H1 (cell line): Measurements from ENCODE around the gene PAQR7. TPM values are rescaled to one million over a fixed set of nuclear protein-coding genes. Genes with fewer than 3 reads are reported as not detected.

Experiments
- CTCF ChIA-PET: fragments of 300-600 bp; sonication (Branson Sonifier 250); formaldehyde crosslinking; loops from one replicate; lab custom pipeline; 2021; ENCODE audit not compliant: partially characterized antibody; lab: Charles Lee
- POLR2A ChIA-PET: fragments of 300-600 bp; sonication (Branson Sonifier 250); formaldehyde crosslinking; loops from one replicate; lab custom pipeline; 2021; ENCODE audit warnings: inconsistent platforms; ENCODE audit not compliant: partially characterized antibody; lab: Charles Lee
- DNase-seq, 2 experiments: peaks; one replicate each; pipeline versions ENCODE4 v3.0.0 to v3.0.0-alpha.2; 2010 to 2022; ENCODE audit warnings: low spot score in 2 of 2, low read depth in 1 of 2, mixed read lengths in 1 of 2
- FAIRE-seq: peaks from 2 replicates; lab custom pipeline; 2011; peaks lifted over from hg19 to GRCh38; lab: Jason Lieb, UNC
- H2AFZ ChIP-seq: 2 replicates; pipeline ENCODE4 v1.8.1; 2012; ENCODE audit warnings: low read length, inconsistent platforms
- H2AK5ac ChIP-seq: 2 replicates; pipeline ENCODE4 v1.6.1; 2013; ENCODE audit warnings: low read depth, low read length
- H2BK120ac ChIP-seq: replicated peaks from 2 replicates; pipeline ENCODE3; 2013; ENCODE audit warnings: low read depth, low read length, inconsistent platforms
- H2BK12ac ChIP-seq: 2 replicates; pipeline ENCODE4 v1.6.1; 2013; ENCODE audit warnings: low read depth, low read length
- H2BK15ac ChIP-seq: 2 replicates; pipeline ENCODE4 v1.6.1; 2013; ENCODE audit warnings: low read length
- H2BK20ac ChIP-seq: 2 replicates; pipeline ENCODE4 v1.6.1; 2013; ENCODE audit warnings: low read length
- H2BK5ac ChIP-seq: 2 replicates; pipeline ENCODE4 v1.6.1; 2013; ENCODE audit warnings: low read depth, low read length
- H3K14ac ChIP-seq: 2 replicates; pipeline ENCODE4 v1.6.1; 2013; ENCODE audit warnings: inconsistent platforms; ENCODE audit not compliant: insufficient read length
- H3K18ac ChIP-seq: 2 replicates; pipeline ENCODE4 v1.6.1; 2013; ENCODE audit warnings: low read length; ENCODE audit errors: extremely low read depth
- H3K23ac ChIP-seq: 2 replicates; pipeline ENCODE4 v1.6.1; 2013; ENCODE audit warnings: inconsistent platforms; ENCODE audit not compliant: insufficient read length
- H3K23me2 ChIP-seq: 2 replicates; pipeline ENCODE4 v1.6.1; 2013; ENCODE audit warnings: low read depth, low read length
- H3K27ac ChIP-seq: 2 replicates; pipeline ENCODE4 v1.6.1; 2011; ENCODE audit warnings: low read depth, low read length, inconsistent platforms
- H3K27me3 ChIP-seq, 4 experiments: replicated peaks in 1 of 4; 1 replicate in 1 of 4; 2 replicates in 3 of 4; pipeline versions ENCODE4 v1.6.1 to v1.8.1; 2011 to 2013; ENCODE audit warnings: low read length in 3 of 4, mild to moderate bottlenecking in 3 of 4, inconsistent platforms in 2 of 4, mixed read lengths in 2 of 4, moderate library complexity in 1 of 4; ENCODE audit not compliant: control insufficient read depth in 3 of 4, insufficient read depth in 3 of 4; ENCODE audit errors: extremely low read depth in 1 of 4
- H3K36me3 ChIP-seq, 4 experiments: 2 replicates each; pipeline versions ENCODE4 v1.6.1 to v1.8.1; 2011 to 2013; ENCODE audit warnings: mild to moderate bottlenecking in 4 of 4, low read length in 3 of 4, moderate library complexity in 2 of 4, control low read depth in 1 of 4, inconsistent platforms in 1 of 4; ENCODE audit not compliant: insufficient read depth in 4 of 4, control insufficient read depth in 2 of 4
- H3K4ac ChIP-seq: replicated peaks from 2 replicates; pipeline ENCODE3; 2013; ENCODE audit warnings: low read length, low read depth, mixed read lengths, inconsistent platforms; ENCODE audit not compliant: insufficient read length
- H3K4me1 ChIP-seq, 4 experiments: replicated peaks in 1 of 4; 1 replicate in 1 of 4; 2 replicates in 3 of 4; pipeline versions ENCODE4 v1.6.1 to v1.8.1; 2011 to 2013; ENCODE audit warnings: low read length in 3 of 4, inconsistent platforms in 2 of 4, mixed read lengths in 1 of 4; ENCODE audit not compliant: insufficient read depth in 4 of 4, control insufficient read depth in 3 of 4
- H3K4me2 ChIP-seq, 2 experiments: 2 replicates each; pipeline versions ENCODE4 v1.6.1 to v1.8.1; 2011 to 2013; ENCODE audit warnings: low read depth in 2 of 2, low read length in 2 of 2, control low read depth in 1 of 2, inconsistent platforms in 1 of 2, mild to moderate bottlenecking in 1 of 2; ENCODE audit not compliant: insufficient read depth in 1 of 2
- H3K4me3 ChIP-seq, 4 experiments: fragments of 200-600, 300-600 bp in 1 of 4; sonication (generic), shearing (Covaris generic), sonication (Bioruptor Twin) in 1 of 4; 2 replicates each; pipeline versions ENCODE4 v1.5.1 to v1.8.1; 2011 to 2016; ENCODE audit warnings: low read length in 4 of 4, low read depth in 3 of 4, control low read depth in 2 of 4, inconsistent platforms in 2 of 4, mild to moderate bottlenecking in 2 of 4, mixed read lengths in 1 of 4, moderate library complexity in 1 of 4; ENCODE audit not compliant: insufficient read depth in 2 of 4; ENCODE audit errors: extremely low read depth in 1 of 4
- H3K56ac ChIP-seq: replicated peaks from 2 replicates; pipeline ENCODE3; 2013; ENCODE audit warnings: low read depth, mild to moderate bottlenecking, mixed read lengths, low read length, inconsistent platforms; ENCODE audit not compliant: insufficient read length
- H3K79me1 ChIP-seq: 2 replicates; pipeline ENCODE4 v1.6.1; 2013; ENCODE audit warnings: low read depth, low read length, control low read depth
- H3K79me2 ChIP-seq, 2 experiments: 2 replicates each; pipeline versions ENCODE4 v1.6.1 to v1.8.1; 2012 to 2013; ENCODE audit warnings: low read length in 2 of 2, mild to moderate bottlenecking in 2 of 2, inconsistent platforms in 1 of 2; ENCODE audit not compliant: insufficient read depth in 2 of 2, control insufficient read depth in 1 of 2
- H3K9ac ChIP-seq, 4 experiments: replicated peaks in 1 of 4; 1 replicate in 1 of 4; 2 replicates in 3 of 4; pipeline versions ENCODE4 v1.6.1 to v1.8.1; 2011 to 2013; ENCODE audit warnings: low read depth in 3 of 4, low read length in 3 of 4, control low read depth in 2 of 4, mild to moderate bottlenecking in 2 of 4, moderate library complexity in 2 of 4, inconsistent platforms in 1 of 4; ENCODE audit errors: extremely low read depth in 1 of 4
- H3K9me3 ChIP-seq, 2 experiments: 2 replicates each; pipeline versions ENCODE4 v1.6.1 to v1.8.1; 2012 to 2013; ENCODE audit warnings: mild to moderate bottlenecking in 2 of 2, moderate library complexity in 2 of 2, control low read depth in 1 of 2, inconsistent platforms in 1 of 2, low read depth in 1 of 2, low read length in 1 of 2, mixed read lengths in 1 of 2; ENCODE audit not compliant: insufficient read depth in 2 of 2
- H4K20me1 ChIP-seq, 2 experiments: replicated peaks in 1 of 2; 2 replicates each; pipeline versions ENCODE3 to v1.8.1; 2011 to 2013; ENCODE audit warnings: inconsistent platforms in 2 of 2, low read length in 2 of 2, mild to moderate bottlenecking in 1 of 2; ENCODE audit not compliant: insufficient read depth in 2 of 2, control insufficient read depth in 1 of 2
- H4K5ac ChIP-seq: 2 replicates; pipeline ENCODE4 v1.6.1; 2013; ENCODE audit warnings: low read length, low read depth, mixed read lengths, inconsistent platforms; ENCODE audit not compliant: insufficient read length
- H4K8ac ChIP-seq: 2 replicates; pipeline ENCODE4 v1.8.0; 2013; ENCODE audit warnings: mild to moderate bottlenecking, moderate library complexity, low read length, inconsistent platforms; ENCODE audit not compliant: insufficient read depth; ENCODE audit errors: extremely low read depth
- H4K91ac ChIP-seq: replicated peaks from 2 replicates; pipeline ENCODE3; 2013; ENCODE audit warnings: low read length, mixed read lengths, inconsistent platforms; ENCODE audit not compliant: insufficient read length
- ASH2L ChIP-seq: fragments of 200-600, 300-600 bp; sonication (generic); IDR thresholded peaks from one replicate; pipeline ENCODE4 v1.7.1; 2017; ENCODE audit warnings: low read length
- ATF3 ChIP-seq: IDR thresholded peaks from 2 replicates; pipeline ENCODE4 v1.6.1; 2011; ENCODE audit warnings: low read depth, mild to moderate bottlenecking, low read length; ENCODE audit not compliant: insufficient read depth
- CBX5 ChIP-seq: fragments of 300-800, 300-1000 bp; sonication (generic); IDR thresholded peaks from 2 replicates; pipeline ENCODE4 v1.7.1; 2016; ENCODE audit warnings: antibody characterized with exemption, low read length, low read depth
- CHD1 ChIP-seq: IDR thresholded peaks from 2 replicates; pipeline ENCODE4 v1.6.1; 2012; ENCODE audit warnings: low read depth, low read length, improper control_type of control experiment
- GABPA ChIP-seq: IDR thresholded peaks from 2 replicates; pipeline ENCODE4 v1.6.1; 2011; ENCODE audit warnings: mild to moderate bottlenecking, low read length, moderate library complexity, borderline replicate concordance; ENCODE audit not compliant: insufficient read depth
- KDM1A ChIP-seq: fragments of 200-600, 300-600 bp; sonication (generic); IDR thresholded peaks from 2 replicates; pipeline ENCODE4 v1.7.1; 2016; ENCODE audit warnings: mild to moderate bottlenecking, low read length, borderline replicate concordance
- RNF2 ChIP-seq: fragments of 200-900, 300-1000 bp; sonication (generic); IDR thresholded peaks from 2 replicates; pipeline ENCODE4 v1.7.1; 2016; ENCODE audit warnings: borderline replicate concordance, low read depth, mild to moderate bottlenecking, antibody characterized with exemption, low read length; ENCODE audit not compliant: poor library complexity, severe bottlenecking; ENCODE audit errors: missing control alignments
- SP4 ChIP-seq: IDR thresholded peaks from 2 replicates; pipeline ENCODE4 v1.6.1; 2012; ENCODE audit warnings: low read length, inconsistent platforms
- WGBS, 2 experiments: shearing (Covaris generic) in 1 of 2; methylation state at CpG; one replicate each; pipeline versions ENCODE4 v1.1.6 to v1.1.7; 2013 to 2015; ENCODE audit warnings: low lambda C conversion rate in 2 of 2, mixed read lengths in 2 of 2, inconsistent platforms in 1 of 2, low coverage in 1 of 2, missing lambda C conversion rate in 1 of 2; ENCODE audit not compliant: insufficient replicate concordance in 2 of 2, insufficient coverage in 1 of 2, insufficient read length in 1 of 2; ENCODE audit errors: extremely low coverage in 1 of 2, missing lambda C conversion rate in 1 of 2; 5-methylcytosine and 5-hydroxymethylcytosine counted together
- polyA plus RNA-seq, 7 experiments: library from polyadenylated mRNA; depleted of rRNA in 3 of 7; stranded (reverse) in 5 of 7; unstranded in 2 of 7; fragments of >200 nt in 5 of 7; fragments of 200-250 nt in 2 of 7; gene quantifications; 1 replicate in 5 of 7; 2 replicates in 1 of 7; 4 replicates in 1 of 7; pipeline versions ENCODE4 v1.2.1 to v1.2.3, GENCODE V29; 2011 to 2013; ENCODE audit warnings: missing spikeins in 2 of 7, mixed read lengths in 2 of 7
- total RNA-seq: library from RNA; stranded (reverse); fragmentation: NEBNext Ultra II Directional; extraction: Animal tissue kit (Norgen Biotek cat#: 25700); gene quantifications from 2 replicates; pipeline ENCODE4 v1.2.1, GENCODE V29; 2021

Gene PAQR7
- total and polyA plus RNA-seq, 2 of the 8 experiments (the other 6 are each of a cell fraction or from before 2014, with no cell fraction given): 7.3 to 7.4 TPM

- Histone ChIP-seq H3K79me2 (peaks cover 11 to 29% of the 10 kb centered on the region in 2 experiments), H2BK20ac (no peak overlapping the region), H3K14ac (no peak overlapping the region), H4K5ac (no peak overlapping the region), H3K56ac (no peak overlapping the region), H2BK15ac (no peak overlapping the region), H3K4me2 (no peak overlapping the region), H3K9ac (no peak overlapping the region), H2BK12ac (no peak overlapping the region), H3K27me3 (no peaks in the 10 kb centered on the region), H4K91ac (no peak overlapping the region), H3K79me1 (0 out of 2 replicates have a peak, but pooled peaks cover 3% of the 10 kb centered on the region), H3K4me1 (peaks cover 0 to 6% (median 0%) of the 10 kb centered on the region in 4 experiments; a peak in 2 of 7 replicates), H3K23ac (no peak overlapping the region), H2BK5ac (no peak overlapping the region)
- 91% methylated on average over 6 of the region's 6 CpGs; no CpG with 5 or more reads in 1 of the 2 experiments for WGBS, 2 experiments
- CTCF ChIA-PET: interaction anchor here (0.5 to 16.4 kb wide), 4 partner anchors 11 to 114 kb away, joined by 4 to 330 read pairs (median 35); partner anchors contain the start of gene PAFAH2
- no peak for DNase-seq
- no peak for TF ChIP-seq SP4
- no peak for TF ChIP-seq CBX5
- no peak for TF ChIP-seq KDM1A
- TF ChIP-seq ASH2L: no peak
- TF ChIP-seq GABPA: no peak
- TF ChIP-seq ATF3: no peak
- TF ChIP-seq CHD1: no peak
- no peak for TF ChIP-seq RNF2
- TF ChIP-seq, all 59 proteins: peak for 0
- H3K23me2 ChIP-seq: no peaks in the 10 kb centered on the region
- no peak overlapping the region for H3K4me3 ChIP-seq
- H2AK5ac ChIP-seq: no peak overlapping the region
- H3K4ac ChIP-seq: no peak overlapping the region
- H2BK120ac ChIP-seq: no peak overlapping the region
- FAIRE-seq: no peak
- H4K20me1 ChIP-seq: peaks cover 2 to 22% of the 10 kb centered on the region in 2 experiments
- H3K36me3 ChIP-seq: peaks cover 25 to 58% (median 45%) of the 10 kb centered on the region in 4 experiments
- H4K8ac ChIP-seq: no peak overlapping the region
- POLR2A ChIA-PET: interaction anchor here (0.5 to 2.4 kb wide), 5 partner anchors 22 to 188 kb away, joined by 3 to 6 read pairs (median 5); no protein-coding TSS in a partner anchor
- H3K27ac ChIP-seq: no peak overlapping the region
- no peak overlapping the region for H3K18ac ChIP-seq
- H3K9me3 ChIP-seq: no peaks in the 10 kb centered on the region
- H2AFZ ChIP-seq: no peak overlapping the region
These were observed 24.3 kb upstream of the PAQR7 start for GRCh38 chr1:25899792-25900191.
